ENCODE results near the gene TRPC4AP.

The TRPC4AP gene

DNA sequence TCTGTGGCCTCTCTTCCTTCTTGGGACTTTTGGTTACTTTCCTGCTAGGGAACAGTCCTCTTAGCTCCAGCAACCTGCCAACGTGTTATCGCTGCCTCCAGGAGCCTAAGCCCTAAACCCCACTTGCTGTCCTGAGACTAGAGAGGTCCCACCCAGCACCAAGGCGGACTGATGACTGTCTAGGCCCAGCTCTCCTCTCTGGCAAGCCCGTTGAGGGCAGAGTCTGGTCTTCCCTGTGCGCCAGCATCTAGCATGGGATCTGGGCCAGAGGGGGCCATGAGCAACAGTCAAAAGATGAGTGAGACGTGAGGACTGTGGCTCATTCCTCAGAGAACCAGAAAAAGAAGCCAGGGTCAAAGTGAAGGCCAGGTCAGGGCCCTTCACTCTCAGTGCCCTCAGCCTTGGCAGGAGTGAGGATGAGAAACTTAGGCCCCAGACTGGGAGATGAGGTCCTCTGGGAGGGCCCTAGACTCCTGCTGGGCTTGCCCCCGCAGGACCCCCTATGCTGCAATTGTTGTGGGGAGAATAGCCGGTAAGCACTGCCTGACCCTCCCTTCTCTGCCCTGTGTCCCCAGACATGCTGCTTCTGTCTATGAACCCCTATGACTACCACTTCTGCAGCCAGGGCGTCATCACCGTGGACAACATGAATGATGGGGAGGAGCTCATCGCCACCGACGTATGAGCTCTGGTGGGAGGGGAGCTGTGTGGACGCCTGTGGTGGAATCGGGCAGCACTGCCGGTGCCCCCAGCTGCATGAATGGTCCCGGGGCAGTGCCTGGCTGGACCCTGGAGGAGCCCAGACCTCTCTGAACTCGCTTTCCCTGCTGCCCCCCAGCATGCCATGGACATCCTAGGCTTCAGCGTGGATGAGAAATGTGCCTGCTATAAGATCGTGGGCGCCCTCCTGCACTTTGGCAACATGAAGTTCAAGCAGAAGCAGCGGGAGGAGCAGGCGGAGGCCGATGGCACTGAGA, 106.0 kb downstream of the TRPC4AP start:
- DNase-seq (ENCODE audit: low spot score), result no peak

DNA sequence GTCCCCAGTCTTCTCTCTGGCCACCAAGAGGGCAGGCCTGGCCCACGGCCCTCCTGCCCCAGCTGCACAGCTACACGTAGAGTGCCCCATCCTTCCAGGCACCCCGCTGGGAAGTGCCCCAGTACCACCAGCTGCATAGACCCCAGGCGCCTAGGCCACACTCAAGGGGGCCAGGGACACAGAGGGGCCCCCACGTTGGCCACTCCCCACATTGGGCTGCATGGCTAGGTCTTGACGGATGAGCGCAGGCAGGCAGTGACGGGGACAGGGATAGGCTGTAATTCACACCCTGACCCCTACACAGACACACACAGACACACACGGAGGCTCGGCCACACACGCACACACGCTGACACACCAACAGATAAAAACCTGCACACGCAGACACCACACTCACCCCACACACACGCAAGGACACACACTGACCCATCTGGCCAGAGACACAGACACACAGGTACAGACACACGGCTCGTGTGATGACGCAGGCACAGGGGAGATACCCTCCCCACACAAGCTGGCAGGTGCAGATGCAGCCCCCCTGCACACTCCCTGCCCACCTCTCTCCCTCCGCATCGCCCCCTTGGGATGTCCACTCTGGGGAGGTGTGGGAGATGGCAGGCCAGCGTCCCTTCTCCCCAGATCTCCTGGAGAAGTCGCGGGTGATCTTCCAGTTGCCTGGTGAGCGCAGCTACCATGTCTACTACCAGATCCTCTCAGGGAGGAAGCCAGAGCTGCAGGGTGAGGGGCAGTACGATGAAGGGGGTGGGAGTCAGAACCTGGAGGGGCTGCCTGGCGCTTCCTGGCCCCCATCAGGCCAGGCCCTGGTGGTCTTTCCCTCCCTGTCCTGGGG, 106.9 kb downstream of the TRPC4AP start:
- no peak for DNase-seq (ENCODE audit: low spot score)

DNA sequence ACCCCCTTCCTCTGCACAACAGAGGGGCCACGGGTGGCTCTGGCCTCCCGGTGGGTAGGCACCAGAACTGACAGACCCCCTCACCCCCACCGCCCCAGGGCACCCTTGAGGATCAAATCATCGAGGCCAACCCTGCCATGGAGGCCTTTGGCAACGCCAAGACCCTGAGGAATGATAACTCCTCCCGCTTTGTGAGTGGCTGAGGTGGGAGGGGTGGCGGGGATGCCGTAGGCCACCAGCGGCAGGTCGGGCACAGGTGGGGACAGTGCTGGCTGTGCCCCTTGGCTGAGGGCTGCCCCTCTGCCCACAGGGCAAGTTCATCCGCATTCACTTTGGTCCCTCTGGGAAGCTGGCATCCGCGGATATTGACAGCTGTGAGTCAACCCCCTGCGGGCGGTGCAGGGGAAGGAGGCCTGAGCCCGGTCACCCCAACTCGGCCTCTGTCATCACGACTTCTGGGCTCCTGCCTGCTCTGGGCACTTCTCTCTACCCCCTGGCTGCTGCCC, 107.8 kb downstream of the TRPC4AP start:
- no peak for DNase-seq (ENCODE audit: low spot score)

- no peak for DNase-seq (ENCODE audit: low spot score)
Observed at GRCh38 chr20:34983995-34984735, 108.4 kb downstream of the TRPC4AP start.

- DNase-seq (ENCODE audit: low spot score), result no peak
Observed at GRCh38 chr20:34983089-34983820, 109.4 kb downstream of the TRPC4AP start.

- no peak for DNase-seq (ENCODE audit: low spot score)
Observed at GRCh38 chr20:34982270-34983088, 110.1 kb downstream of the TRPC4AP start.

GRCh38 chr20:34980543-34981233, 111.9 kb downstream of the TRPC4AP start:
- DNase-seq (ENCODE audit: low spot score), result no peak

DNA sequence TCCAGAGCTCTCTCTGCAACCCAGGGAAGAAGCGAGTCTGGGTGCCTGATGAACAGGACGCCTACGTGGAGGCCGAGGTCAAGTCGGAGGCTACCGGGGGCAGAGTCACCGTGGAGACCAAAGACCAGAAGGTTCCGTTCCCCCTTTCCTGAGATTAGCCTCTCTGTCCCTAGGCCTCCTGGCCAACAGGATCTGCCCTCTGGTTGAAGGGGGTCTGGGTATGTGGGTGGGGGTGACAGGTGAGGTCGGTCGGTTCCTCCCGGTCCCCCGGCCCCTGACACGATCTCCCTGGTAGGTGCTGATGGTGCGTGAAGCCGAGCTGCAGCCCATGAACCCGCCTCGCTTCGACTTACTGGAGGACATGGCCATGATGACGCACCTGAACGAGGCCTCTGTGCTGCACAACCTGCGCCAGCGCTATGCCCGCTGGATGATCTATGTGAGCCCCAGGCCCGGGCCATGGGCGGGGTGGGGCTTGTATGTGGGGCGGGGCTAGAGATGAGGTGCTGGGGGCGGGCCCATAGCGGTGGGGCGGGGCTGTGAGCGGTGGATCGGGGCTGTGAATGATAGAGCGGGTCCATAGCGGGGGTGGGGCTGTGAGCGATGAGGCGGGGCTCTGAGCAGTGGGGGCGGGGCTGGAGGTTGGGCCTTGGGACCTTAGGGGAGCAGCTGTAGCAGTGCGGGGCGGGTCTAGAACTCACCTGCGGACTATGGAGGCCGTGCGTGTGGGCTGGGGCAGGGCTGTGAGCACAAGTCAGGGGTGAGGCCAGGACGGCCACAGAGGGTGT, 113.0 kb downstream of the TRPC4AP start:
- DNase-seq (ENCODE audit: low spot score), result no peak

DNA sequence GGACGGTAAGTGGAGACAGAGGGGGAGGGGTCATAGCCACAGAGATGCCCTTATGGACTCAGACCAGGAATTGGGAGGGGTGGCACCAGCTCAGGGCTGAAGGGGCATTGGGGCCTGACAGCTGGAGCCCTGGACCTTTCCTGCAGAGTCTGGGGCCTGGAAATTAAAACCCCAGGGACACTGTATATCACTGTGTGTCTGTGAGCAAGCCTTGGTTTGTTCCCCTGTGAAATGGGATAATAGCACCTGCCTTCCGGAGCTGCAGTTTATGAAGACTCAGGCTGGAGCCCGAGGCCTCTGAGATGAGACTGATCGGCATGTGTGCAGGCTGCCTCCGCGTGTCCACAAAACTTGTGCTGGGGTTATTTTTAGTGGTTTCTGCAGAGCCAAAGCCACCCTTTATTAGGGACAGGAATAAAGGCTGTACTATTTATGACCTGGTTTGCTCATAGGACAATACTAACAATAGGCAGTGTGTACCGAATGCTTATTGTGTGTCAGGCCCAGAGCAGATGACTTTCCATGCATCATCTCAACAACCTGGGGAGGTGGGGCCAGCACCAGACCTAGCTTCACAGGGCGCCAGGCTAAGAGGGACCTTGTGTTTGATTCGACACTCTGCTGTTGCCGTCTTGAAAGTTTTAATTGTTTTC, 114.4 kb downstream of the TRPC4AP start:
- DNase-seq (ENCODE audit: low spot score), result no peak

DNA sequence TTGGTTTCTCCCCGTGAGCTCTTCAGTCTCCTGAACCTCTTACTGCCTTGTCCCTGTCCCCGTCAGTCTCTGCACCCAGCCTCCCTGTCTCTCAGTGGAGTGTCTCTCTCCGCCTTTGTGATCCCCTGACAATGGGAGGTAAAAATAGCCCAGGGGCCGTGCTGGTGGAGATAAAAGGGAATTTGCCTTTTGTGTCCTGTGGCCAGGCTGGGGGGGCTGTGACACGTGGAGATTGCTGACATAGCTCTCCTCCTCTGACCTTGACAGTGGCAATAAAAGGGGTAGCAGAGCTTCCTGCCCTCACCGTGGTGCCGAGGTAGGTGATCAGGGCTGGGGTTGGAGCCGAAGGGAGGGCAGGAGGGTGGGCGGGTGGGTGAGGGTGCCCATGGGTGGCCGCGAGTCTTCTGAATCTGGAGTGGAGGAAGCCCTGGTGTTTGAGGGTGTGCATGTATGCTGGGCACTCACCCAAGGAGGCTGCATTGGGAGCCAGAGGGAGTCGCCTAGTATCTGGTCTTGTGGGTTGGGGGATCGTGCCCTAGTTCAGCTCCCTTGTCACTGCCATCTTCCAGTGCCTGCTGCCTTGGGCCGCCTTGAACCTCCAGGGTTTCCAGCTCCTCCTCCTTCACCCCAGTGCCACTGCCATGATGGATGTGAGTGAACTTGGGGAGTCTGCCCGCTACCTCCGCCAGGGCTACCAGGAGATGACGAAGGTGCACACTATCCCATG, 115.1 kb downstream of the TRPC4AP start:
- DNase-seq (ENCODE audit: low spot score), result no peak

- no peak for DNase-seq (ENCODE audit: low spot score)
Observed at GRCh38 chr20:34976286-34976685, 116.3 kb downstream of the TRPC4AP start.

DNA sequence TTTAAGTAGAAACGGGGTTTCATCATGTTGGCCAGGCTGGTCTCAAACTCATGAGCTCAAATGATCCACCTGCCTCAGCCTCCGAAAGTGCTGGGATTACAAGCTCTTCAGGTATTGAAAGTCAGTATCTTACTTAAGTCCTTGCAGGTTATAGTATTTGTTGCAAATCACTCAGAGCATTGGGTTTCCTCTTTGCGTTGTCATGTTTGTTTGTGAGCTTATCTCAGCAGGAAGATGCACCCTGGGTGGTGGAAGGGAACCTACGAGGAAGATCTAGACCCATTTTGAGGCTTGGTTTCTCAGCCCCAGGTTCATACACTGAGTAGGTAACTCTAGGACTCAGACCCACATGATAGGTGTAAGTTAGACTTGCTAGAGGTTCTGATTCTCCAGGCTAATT, 118.4 kb downstream of the TRPC4AP start:
- no peak for DNase-seq (ENCODE audit: low spot score)

DNA sequence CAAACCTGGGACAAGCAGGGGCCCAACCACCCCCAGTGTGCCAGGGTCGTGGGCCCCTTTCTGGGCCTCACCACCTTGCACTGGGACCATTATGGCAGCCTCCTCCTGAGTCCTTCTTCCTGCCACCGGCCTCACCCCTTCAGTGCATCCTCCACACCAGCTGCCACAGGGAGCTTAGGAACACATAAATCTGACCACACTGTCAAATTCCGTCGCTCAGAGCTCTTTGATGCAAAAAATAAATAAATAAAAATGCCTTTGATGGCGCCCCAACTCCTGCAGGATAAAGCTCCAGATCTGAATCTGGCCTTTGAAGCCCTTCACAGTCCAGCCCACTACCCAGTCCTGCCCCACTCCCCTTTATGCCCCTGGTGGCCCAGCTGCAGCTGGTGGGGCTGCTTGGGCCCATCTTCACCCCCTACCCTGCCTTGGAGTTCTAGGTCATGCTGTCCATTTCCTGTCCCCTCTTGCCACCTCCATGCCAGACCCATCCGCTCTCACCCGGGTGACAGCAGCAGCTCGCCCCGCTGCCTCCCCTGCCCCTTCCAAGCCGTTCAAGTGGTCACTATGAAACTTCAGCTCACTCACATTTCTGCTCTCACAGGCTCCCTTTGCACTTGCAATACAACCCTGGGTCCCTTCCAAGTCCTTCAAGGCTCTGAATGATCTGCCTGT, 120.9 kb downstream of the TRPC4AP start:
- no peak for DNase-seq (ENCODE audit: low spot score)

DNA sequence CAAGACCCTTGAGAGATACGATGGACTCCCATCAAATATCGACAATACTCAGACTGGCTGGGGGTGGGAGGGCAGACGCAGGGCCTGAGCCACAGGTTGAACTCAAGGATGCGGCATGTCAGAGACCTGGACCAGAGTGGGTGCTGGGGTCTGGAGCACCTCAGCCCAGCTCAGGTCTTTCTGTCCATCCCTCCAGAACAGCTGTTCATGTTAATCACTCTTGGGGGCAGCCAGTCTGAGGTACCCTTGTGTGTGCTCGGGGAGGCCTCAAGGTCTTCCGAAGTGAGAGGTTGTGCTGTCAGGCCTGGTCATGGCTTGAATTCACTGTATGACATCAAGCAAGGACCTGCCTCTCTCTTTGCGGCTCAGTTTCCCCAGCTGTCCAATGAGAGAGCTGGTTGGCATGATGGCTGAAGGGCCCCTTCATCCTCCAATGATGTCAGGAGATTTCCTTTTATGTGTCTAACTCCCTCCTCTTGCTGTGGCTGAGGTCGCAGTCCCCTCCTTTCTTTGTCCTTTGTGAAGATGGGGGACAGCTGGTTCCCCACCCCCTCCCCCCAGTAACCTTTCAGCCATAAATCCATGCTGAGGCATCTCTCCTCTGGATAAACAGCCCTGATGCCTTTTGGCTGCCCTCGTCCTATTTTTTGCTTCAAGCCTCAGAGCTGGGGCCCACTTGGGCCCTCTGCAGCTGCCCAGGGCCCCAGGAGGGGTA, 121.6 kb downstream of the TRPC4AP start:
- DNase-seq (ENCODE audit: low spot score), result no peak

- DNase-seq (ENCODE audit: low spot score), result no peak
Observed at GRCh38 chr20:34970193-34970840, 122.3 kb downstream of the TRPC4AP start.

Measured in LoVo (cell line).